GM18858 (cell line): ENCODE measurements around the gene RAET1L.
"Not testable (repeated sequence)": the region's sequence is repeated elsewhere in the genome, so short reads cannot be mapped to it uniquely, and the experiment has no call there.

Experiments used
- ATAC-seq: cut with Tn5 transposase; IDR thresholded peaks from one replicate; pipeline ENCODE4 v1.9.1; 2021; ENCODE audit not compliant: unreplicated experiment

Gene RAET1L

DNA sequence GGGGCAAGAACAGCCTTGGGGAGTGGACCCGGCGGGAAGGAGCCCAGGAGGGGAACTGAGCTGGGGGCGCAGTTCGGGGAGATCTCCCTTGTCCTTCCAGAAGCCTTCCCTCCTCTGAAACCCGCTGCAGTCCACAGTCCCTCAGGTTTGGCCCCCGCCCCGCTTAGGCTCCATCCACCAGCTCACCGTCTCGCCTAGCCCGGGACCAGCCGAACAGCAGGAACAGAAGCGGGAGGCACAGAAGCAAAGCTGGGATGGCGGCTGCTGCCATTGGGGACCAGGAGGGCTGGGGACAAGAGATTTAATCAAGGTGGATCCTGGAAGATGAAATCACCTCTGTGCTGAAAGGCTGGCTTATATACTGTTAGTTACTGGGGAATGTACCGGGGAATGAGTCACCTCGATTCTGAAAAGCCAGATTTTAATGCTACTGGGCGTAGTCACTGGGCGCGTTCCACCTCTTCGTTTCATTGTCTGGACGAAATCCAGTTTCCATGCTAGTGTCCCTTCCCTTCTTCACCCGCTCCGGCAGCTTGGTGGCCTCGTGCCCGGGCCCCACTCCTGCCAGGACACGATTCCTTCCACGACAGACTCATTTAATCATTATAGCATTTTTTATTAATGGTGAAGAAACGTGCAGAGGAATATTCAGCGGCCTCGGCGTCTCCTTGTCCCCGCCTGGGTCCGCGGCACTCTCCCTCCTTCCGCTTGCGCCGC lies at the start of gene RAET1L:
RAET1L (minus strand) TSS at position 332 of the 717 bp plus-strand sequence; CDS start at position 271, 61 bp downstream.
- ATAC-seq, result no peak

- no peak for ATAC-seq
Measured at GRCh38 chr6:150075034-150075421, 49.7 kb upstream of the RAET1L start.

DNA sequence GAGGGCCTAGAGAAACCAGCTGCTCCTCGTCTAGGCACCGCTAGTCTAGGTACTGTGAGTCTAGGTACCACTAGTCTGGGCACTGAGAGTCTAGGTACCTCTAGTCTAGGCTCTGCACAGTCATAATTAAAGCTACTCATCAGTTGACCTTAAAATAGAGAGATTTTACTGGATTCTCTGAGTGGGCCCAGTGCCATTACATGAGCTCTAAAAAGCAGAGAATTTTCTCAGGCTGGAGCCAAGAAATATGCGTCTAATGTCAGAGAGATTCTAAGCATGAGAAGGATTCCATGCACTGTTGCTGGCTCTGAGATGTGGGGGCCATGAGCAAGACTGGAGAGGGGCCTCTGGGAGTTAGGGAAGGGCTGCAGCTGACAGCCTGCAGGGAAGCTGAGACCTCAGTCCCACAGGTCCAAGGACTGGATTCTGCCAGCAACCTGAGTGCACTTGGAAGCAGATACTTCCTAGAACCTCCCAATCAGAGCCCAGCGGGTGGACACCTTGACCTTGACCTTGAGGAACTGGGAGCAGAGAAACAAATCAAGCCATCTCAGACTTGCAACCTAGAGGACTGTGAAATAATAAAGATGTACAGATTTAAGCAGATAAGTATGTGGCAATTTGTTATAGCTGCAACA lies 49.2 kb upstream of the RAET1L start:
- ATAC-seq, result not testable (repeated sequence)

- no peak for ATAC-seq
Measured at GRCh38 chr6:150072201-150072600, 46.9 kb upstream of the RAET1L start.

DNA sequence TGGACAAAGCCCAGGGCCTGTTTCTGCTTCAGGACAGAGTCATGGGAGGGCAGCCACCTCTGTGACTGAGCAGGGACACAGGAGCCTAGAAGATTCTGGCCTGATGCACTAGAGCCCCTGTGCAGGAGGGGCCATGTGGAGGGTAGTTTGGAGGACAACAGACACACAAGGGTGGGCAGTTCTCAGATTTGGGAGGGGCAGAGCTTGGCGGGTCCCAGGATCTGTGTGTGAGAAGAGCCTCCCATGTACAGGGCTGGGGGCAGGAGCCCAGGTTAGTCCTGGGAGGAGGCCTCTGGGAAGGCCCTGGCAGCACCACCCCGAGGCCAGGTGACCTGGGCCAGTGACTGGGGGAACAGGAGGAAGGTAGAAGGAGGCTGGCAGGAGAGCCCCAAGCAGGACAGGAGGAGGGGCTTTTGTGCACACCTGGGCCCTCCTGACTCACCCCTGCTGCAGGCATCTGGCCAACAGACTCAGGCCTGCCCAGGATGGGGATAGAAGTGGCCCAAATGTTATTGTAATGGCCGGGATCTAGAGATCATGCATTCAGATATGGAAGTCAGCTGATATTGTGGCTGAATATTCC lies 45.0 kb upstream of the RAET1L start:
- ATAC-seq, result no peak

DNA sequence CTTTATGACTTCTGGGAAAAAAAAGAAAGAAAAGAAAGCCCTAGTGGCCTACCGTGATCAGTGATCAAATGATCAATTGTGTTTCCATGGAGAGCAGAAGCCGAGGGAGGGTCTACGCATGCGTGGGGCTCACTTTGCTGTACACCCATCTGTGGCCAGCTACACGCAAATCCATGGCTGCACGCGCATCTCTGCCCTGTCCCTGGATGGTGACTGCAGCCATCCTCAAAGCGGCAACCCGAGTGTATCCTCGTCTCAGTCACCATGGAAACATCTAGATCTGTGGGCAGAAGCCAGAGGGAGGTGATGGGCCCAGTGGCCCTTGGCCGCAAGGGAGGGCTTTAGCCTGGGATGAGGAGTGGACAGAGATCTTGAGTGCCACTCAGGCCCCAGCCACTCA lies 44.4 kb upstream of the RAET1L start:
- ATAC-seq, result no peak

- no peak for ATAC-seq
Measured at GRCh38 chr6:150068720-150069648, 43.7 kb upstream of the RAET1L start, which contains the start of gene ULBP3. ULBP3 (minus strand) TSS chr6:150069121; CDS start chr6:150069066, 55 bp downstream.

- no peak for ATAC-seq
Measured at GRCh38 chr6:150068151-150068550, 42.8 kb upstream of the RAET1L start.

DNA sequence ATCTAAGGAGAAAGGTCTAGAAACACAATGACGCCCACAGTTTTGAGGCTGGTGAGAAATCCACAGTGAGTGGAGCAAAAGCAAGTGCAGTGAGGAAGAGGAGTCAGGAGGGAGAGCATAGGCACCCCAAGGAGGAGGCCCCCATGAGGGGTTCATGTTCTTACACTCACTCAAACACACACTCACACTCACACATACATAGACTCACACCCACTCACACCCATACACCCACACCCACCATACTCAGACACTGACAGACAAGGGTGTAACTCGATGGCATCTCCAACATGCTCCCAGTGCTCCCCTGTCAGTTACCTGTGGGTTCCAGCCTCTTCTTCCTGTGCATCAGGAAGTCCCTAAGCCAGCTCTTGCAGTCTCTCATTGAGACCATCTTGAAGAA lies 39.8 kb upstream of the RAET1L start:
- ATAC-seq, result no peak

DNA sequence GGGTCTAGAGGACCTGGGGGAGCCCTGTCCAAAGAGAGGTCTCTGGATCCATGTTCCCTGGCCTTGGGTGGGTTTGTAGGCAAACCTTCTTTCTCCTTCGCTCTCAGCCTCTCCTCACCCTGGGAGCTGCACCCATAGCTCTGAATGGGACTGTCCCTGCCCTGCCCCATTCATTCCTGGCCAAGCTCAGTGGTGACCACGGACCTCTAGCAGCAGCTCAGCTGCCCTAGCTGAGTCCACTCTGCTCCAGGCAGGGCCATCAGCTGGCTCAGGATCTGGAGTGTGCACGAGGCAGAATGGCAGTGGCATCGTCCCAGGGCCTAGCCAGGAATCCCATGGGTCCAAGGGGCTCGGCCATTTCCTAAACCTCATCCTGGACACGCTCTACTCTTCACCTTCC lies 38.3 kb upstream of the RAET1L start:
- ATAC-seq, result no peak

GRCh38 chr6:150059973-150060372 lies 34.6 kb upstream of the RAET1L start:
- not testable (repeated sequence) for ATAC-seq

GRCh38 chr6:150058986-150059385 lies 33.7 kb upstream of the RAET1L start:
- no peak for ATAC-seq

GRCh38 chr6:150058231-150058792 lies 33.0 kb upstream of the RAET1L start:
- ATAC-seq, result no peak

DNA sequence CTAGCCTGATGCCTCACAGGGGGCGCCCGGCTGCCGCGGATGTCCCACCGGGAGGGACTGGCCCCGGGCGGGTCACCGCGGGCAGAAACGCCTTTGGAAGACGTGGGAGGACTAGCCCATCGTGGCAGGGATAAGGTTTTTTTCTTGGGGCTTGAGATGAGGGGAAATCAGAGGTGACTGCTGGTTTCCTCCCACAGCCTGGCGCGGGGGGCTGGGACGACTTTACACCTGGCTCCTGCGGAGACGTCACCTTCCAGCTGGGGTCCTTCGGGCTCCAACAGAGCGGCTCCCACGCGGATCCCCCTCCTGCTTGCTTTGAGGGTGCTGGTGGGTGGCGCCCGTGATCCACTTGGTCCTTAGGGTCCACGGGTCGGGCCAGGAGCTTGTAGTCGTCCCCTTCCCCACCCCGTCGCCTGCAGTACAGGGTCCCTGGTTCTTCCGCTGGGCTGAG lies 32.2 kb upstream of the RAET1L start:
- ATAC-seq, result no peak

DNA sequence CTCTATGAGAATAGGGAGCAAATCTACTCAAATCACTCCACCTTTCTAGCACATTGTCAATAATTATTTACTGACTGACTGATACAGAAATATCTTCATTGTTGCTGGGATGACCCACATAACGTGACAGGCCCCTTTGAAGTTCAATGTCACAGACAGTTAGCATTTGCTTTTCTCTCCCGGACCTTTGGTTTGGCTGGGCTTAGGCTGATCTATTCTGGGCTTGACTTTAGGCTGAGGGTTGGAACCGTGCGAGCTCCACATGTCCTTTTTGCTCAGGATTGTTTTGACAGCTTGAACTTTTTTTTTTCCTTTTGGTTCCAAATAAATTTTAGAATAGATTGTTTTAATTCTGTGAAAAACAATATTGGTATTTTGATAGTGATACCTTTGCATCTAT lies 31.6 kb upstream of the RAET1L start:
- ATAC-seq, result no peak

- no peak for ATAC-seq
Measured at GRCh38 chr6:150056156-150056555, 30.8 kb upstream of the RAET1L start.

DNA sequence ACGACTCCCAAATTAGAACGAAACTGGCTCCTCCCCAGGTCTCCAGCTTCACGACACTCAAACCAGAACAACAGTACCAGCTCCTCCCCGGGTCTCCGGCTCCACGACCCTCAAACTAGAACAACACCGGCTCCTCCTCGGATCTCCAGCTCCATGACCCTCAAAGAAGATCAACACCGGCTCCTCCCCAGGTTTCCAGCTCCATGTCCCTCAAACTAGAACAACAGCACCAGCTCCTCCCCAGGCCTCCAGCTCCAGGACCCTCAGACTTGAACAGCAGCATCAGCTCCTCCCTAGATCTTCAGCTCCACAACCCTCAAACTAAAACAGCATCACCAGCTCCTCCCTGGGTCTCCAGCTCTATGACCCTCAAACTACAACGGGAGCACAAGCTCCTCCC lies 29.8 kb upstream of the RAET1L start:
- ATAC-seq, result no peak

DNA sequence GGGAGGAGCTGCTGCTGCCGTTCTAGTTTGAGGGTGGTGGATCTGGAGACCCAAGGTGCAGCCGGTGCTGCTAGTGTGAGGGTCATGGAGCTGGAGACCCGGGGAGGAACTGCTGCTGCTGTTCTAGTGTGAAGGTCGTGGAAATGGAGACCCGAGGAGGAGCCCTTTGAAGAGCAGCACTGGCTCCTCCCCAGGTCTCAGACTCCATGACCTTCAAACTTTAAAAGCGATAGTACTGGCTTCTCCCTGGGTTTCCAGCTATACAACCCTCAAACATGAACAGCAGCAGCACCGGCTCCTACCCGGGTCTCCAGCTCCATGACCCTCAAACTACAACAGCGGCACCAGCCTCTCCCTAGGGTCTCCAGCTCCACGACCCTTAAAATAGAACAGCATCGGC lies 28.1 kb upstream of the RAET1L start:
- no peak for ATAC-seq

GRCh38 chr6:150050846-150051245 lies 25.5 kb upstream of the RAET1L start:
- ATAC-seq, result no peak

- no peak for ATAC-seq
Measured at GRCh38 chr6:150048099-150048498, 22.8 kb upstream of the RAET1L start.

- ATAC-seq, result no peak
Measured at GRCh38 chr6:150046943-150047342, 21.6 kb upstream of the RAET1L start.
